GM12878 (cell line): ENCODE data around the gene ADAM23. TPM values are rescaled to one million over a fixed set of nuclear protein-coding genes. Genes with fewer than 3 reads are reported as not detected.

Experiments used
- BCL11A ChIP-seq: IDR thresholded peaks from 2 replicates; pipeline ENCODE4 v1.6.1; 2011; ENCODE audit warnings: low read depth, low read length
- BCLAF1 ChIP-seq: fragments of 450-650 bp; IDR thresholded peaks from 2 replicates; pipeline ENCODE4 v1.6.1; 2017; ENCODE audit warnings: antibody characterized with exemption, mild to moderate bottlenecking, moderate library complexity
- BHLHE40 ChIP-seq, 2 experiments: fragments of 450-650 bp in 1 of 2; IDR thresholded peaks; 2 replicates each; pipeline ENCODE4 v1.6.1; 2011 to 2017; ENCODE audit warnings: low read depth in 2 of 2, borderline replicate concordance in 1 of 2, improper control_type of control experiment in 1 of 2, low read length in 1 of 2, mild to moderate bottlenecking in 1 of 2
- EED ChIP-seq: sonication (generic); IDR thresholded peaks from 2 replicates; pipeline ENCODE4 v1.6.1; 2016; ENCODE audit warnings: antibody characterized with exemption, low read depth
- ETV6 ChIP-seq, 2 experiments: fragments of 450-650 bp in 1 of 2; IDR thresholded peaks in 1 of 2; conservative IDR thresholded peaks in 1 of 2; 2 replicates each; pipeline ENCODE4 v1.6.1; 2014; ENCODE audit warnings: antibody characterized with exemption in 1 of 2, borderline replicate concordance in 1 of 2, low read depth in 1 of 2, mild to moderate bottlenecking in 1 of 2, moderate library complexity in 1 of 2
- MLLT1 ChIP-seq: fragments of 450-650 bp; IDR thresholded peaks from 2 replicates; pipeline ENCODE4 v1.6.1; 2016; ENCODE audit warnings: mild to moderate bottlenecking
- RAD51 ChIP-seq: fragments of 450-650 bp; IDR thresholded peaks from 2 replicates; pipeline ENCODE4 v1.6.1; 2016; ENCODE audit warnings: moderate library complexity, mild to moderate bottlenecking, inconsistent platforms
- ZNF384 ChIP-seq: IDR thresholded peaks from 2 replicates; pipeline ENCODE4 v1.6.1; 2012; ENCODE audit warnings: low read depth, mild to moderate bottlenecking, low read length, improper control_type of control experiment, borderline replicate concordance
- polyA plus RNA-seq, 11 experiments: library from polyadenylated mRNA; depleted of rRNA in 4 of 11; unstranded in 6 of 11; stranded (reverse) in 5 of 11; fragments of >200 nt; fragmentation: Nextera tagmentation in 4 of 11; fragmentation: Illumina TruSeq in 1 of 11; extraction: Ambion mirVana in 4 of 11; extraction: Trizol in 1 of 11; gene quantifications; 1 replicate in 1 of 11; 2 replicates in 10 of 11; pipeline versions ENCODE4 v1.2.1 to v1.2.3, GENCODE V29; 2011 to 2016; ENCODE audit warnings: inconsistent platforms in 2 of 11, missing spikeins in 2 of 11, low read depth in 1 of 11
- total RNA-seq, 4 experiments: library from RNA; depleted of rRNA in 3 of 4; stranded (reverse); fragments of >200 nt in 3 of 4; fragmentation: Illumina TruSeq in 1 of 4; extraction: Trizol in 1 of 4; gene quantifications; 2 replicates each; pipeline versions ENCODE4 v1.2.1 to v1.2.3, GENCODE V29; 2013 to 2021

ADAM23 gene
- total and polyA plus RNA-seq, 10 of the 15 experiments (the other 5 are each of a cell fraction or from before 2014, with no cell fraction given) = 5.7 to 41.8 (median 15.6) TPM

- TF ChIP-seq BCLAF1 = no peak
- TF ChIP-seq MLLT1 = no peak
- TF ChIP-seq BCL11A = no peak
- TF ChIP-seq EED = no peak
- TF ChIP-seq ZNF384 = no peak
- no peak for TF ChIP-seq RAD51
- TF ChIP-seq BHLHE40 (IDR thresholded peaks at IDR 0.05; ENCODE audit: borderline replicate concordance in 1 of 2, low read depth in 2 of 2, low read length in 1 of 2) = no peak
- no peak for TF ChIP-seq ETV6 (conservative IDR thresholded peaks at IDR 0.05 in 1 of 2, IDR thresholded peaks at IDR 0.05 in 1 of 2; ENCODE audit: borderline replicate concordance in 1 of 2, low read depth in 1 of 2)
- TF ChIP-seq, all 136 proteins: peak for 3
These were observed 129.4 kb downstream of the ADAM23 start (continued) for GRCh38 chr2:206572725-206573124.
